Loucy (cell line): ENCODE data around the gene PARD6G.
A peak's percentile ranks its signal among the peaks of the same experiment; 100 is the strongest.
"Not testable (repeated sequence)": the region's sequence is repeated elsewhere in the genome, so short reads cannot be mapped to it uniquely, and the experiment has no call there.

Source experiments
- EZH2phosphoT487 ChIP-seq: fragments of 200-600 bp; IDR thresholded peaks from 2 replicates; pipeline ENCODE4 v1.6.1; 2018; ENCODE audit warnings: antibody characterized with exemption, mild to moderate bottlenecking, moderate library complexity, borderline replicate concordance
- TF ChIP-seq, protein P1 (sequence below): fragments of 200-600 bp; sonication (generic); conservative IDR thresholded peaks from 2 replicates; pipeline ENCODE4 v1.5.1; 2014; ENCODE audit warnings: mild to moderate bottlenecking, antibody characterized with exemption, low read length

DNA sequence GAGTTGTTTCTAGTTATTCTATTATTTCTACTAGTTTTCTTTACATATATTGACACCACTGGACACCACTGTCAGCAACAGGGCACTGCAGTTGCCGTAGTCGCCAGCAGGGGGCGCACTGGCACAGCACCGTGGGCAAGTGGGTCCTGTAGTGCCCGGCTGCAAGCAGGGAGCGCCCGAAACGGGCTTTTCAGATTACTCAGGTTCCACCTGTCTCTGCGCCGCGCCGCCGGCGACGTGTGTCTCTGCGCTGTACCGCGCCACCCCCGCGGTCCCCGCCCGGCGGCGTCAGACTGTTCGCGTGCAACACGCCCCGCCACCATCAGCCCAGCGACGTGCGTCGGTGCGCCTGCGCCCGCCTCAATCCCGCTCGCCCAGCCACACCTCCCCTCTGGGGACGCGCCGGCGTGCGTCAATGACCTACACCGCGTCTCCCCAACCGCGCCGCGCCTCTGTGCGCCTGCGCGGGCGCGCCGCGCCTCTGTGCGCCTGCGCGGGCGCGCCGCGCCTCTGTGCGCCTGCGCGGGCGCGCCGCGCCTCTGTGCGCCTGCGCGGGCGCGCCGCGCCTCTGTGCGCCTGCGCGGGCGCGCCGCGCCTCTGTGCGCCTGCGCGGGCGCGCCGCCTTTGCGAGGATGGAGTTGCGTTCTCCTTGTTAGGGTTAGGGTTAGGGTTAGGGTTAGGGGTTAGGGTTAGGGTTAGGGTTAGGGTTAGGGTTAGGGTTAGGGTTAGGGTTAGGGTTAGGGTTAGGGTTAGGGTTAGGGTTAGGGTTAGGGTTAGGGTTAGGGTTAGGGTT is 15.1 kb upstream of the PARD6G start:
- TF ChIP-seq, protein P1, sequence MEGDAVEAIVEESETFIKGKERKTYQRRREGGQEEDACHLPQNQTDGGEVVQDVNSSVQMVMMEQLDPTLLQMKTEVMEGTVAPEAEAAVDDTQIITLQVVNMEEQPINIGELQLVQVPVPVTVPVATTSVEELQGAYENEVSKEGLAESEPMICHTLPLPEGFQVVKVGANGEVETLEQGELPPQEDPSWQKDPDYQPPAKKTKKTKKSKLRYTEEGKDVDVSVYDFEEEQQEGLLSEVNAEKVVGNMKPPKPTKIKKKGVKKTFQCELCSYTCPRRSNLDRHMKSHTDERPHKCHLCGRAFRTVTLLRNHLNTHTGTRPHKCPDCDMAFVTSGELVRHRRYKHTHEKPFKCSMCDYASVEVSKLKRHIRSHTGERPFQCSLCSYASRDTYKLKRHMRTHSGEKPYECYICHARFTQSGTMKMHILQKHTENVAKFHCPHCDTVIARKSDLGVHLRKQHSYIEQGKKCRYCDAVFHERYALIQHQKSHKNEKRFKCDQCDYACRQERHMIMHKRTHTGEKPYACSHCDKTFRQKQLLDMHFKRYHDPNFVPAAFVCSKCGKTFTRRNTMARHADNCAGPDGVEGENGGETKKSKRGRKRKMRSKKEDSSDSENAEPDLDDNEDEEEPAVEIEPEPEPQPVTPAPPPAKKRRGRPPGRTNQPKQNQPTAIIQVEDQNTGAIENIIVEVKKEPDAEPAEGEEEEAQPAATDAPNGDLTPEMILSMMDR, result peak; percentile 73
- TF ChIP-seq EZH2phosphoT487, result not testable (repeated sequence)
